HepG2 (cell line): Measurements from ENCODE around the gene TOLLIP. TPM values are rescaled to one million over a fixed set of nuclear protein-coding genes. Genes with fewer than 3 reads are reported as not detected.

ENCODE experiments used
- NFKBIZ ChIP-seq: IDR thresholded peaks from 2 replicates; pipeline ENCODE4 v1.6.1; 2018; ENCODE audit warnings: missing genetic modification reagents, missing compliant biosample characterization
- NR3C1 ChIP-seq: sonication (generic); formaldehyde crosslinking; IDR thresholded peaks from 2 replicates; pipeline ENCODE4 v1.4.0; 2020; ENCODE audit warnings: missing genetic modification reagents
- SRSF9 ChIP-seq: fragments of 200-400 bp; formaldehyde crosslinking; IDR thresholded peaks from 2 replicates; pipeline ENCODE4 v1.6.1; 2018; ENCODE audit warnings: borderline replicate concordance, mild to moderate bottlenecking, low read depth, low read length; ENCODE audit not compliant: insufficient read depth, poor library complexity, severe bottlenecking
- SSRP1 ChIP-seq: IDR thresholded peaks from 2 replicates; pipeline ENCODE4 v1.6.1; 2016; ENCODE audit warnings: control low read depth
- ZNF317 ChIP-seq: sonication (generic); formaldehyde crosslinking; IDR thresholded peaks from 2 replicates; pipeline ENCODE4 v1.5.0; 2020; ENCODE audit warnings: mild to moderate bottlenecking, missing genetic modification reagents
- ZNF746 ChIP-seq: sonication (generic); formaldehyde crosslinking; IDR thresholded peaks from 2 replicates; pipeline ENCODE4 v1.8.0; 2022; ENCODE audit warnings: mild to moderate bottlenecking, missing genetic modification reagents
- polyA plus RNA-seq, 8 experiments: library from polyadenylated mRNA; depleted of rRNA in 3 of 8; stranded (reverse) in 7 of 8; unstranded in 1 of 8; fragments of >200 nt; fragmentation: Illumina TruSeq in 4 of 8; extraction: Trizol in 4 of 8; gene quantifications; 2 replicates each; pipeline versions ENCODE4 v1.2.1 to v1.2.3, GENCODE V29; 2011 to 2016; ENCODE audit warnings: low read depth in 4 of 8, missing spikeins in 1 of 8, mixed read lengths in 1 of 8; ENCODE audit not compliant: insufficient read depth in 1 of 8
- total RNA-seq, 5 experiments: library from RNA; depleted of rRNA; stranded (reverse); fragments of >200 nt; fragmentation: Illumina TruSeq; extraction: Trizol; gene quantifications; 2 replicates each; pipeline ENCODE4 v1.2.3, GENCODE V29; 2016; ENCODE audit warnings: low read depth in 1 of 5
- TF ChIP-seq, protein P1 (sequence below): sonication (generic); formaldehyde crosslinking; IDR thresholded peaks from 2 replicates; pipeline ENCODE4 v1.5.1; 2020; ENCODE audit warnings: mild to moderate bottlenecking, missing genetic modification reagents, moderate library complexity
- TF ChIP-seq, protein P2 (sequence below): IDR thresholded peaks from 2 replicates; pipeline ENCODE4 v1.6.1; 2012; ENCODE audit warnings: low read length, improper control_type of control experiment
- TF ChIP-seq, protein P3 (sequence below): sonication (generic); formaldehyde crosslinking; IDR thresholded peaks from 2 replicates; pipeline ENCODE4 v1.5.0; 2020; ENCODE audit warnings: mild to moderate bottlenecking, missing genetic modification reagents, borderline replicate concordance
- TF ChIP-seq, protein P4 (sequence below): sonication (generic); formaldehyde crosslinking; IDR thresholded peaks from 2 replicates; pipeline ENCODE4 v1.8.1; 2023; ENCODE audit warnings: mild to moderate bottlenecking, missing genetic modification reagents

TOLLIP gene
- total and polyA plus RNA-seq, 2 of the 13 experiments (the other 11 are each of a cell fraction or from before 2014, with no cell fraction given), result 25.9 to 47.5 TPM

DNA sequence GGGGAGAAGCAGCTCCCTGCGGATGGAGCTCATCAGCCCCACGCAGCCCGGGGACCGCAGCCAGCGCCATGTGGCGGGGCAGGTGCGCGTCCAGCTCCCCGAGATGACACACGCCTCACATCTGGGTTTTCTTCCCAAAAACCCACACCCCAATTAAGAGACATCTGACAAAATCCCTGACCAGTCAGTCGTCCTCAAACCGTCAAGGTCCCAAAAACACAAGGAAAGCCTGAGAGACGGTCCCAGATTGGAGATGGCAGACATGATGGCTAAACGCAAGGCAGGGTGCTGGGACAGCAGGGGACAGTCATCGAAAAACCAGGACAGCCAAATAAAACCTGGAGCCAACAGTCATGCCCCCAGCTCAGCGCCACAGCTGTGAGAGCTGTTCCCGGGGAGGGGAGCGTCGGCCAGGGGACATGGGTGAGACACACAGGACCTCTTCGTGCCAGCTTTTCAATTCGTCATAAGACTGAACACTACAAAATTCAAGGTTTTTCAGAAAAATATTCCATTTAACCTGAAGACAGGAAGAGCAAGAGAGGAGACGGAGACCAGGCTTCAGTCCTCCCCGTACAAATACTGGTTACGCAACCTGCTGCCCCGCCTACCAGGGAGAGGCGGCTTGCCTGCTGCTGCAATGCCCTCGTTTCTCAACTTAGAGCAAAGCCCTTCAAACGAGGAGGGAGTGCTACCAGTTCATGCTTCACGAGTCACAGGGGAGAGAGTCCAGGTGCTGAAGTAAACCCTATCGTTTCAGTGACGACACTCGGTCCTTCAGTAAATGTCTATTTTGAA lies 10.5 kb downstream of the TOLLIP start (continued):
- TF ChIP-seq, protein P1, sequence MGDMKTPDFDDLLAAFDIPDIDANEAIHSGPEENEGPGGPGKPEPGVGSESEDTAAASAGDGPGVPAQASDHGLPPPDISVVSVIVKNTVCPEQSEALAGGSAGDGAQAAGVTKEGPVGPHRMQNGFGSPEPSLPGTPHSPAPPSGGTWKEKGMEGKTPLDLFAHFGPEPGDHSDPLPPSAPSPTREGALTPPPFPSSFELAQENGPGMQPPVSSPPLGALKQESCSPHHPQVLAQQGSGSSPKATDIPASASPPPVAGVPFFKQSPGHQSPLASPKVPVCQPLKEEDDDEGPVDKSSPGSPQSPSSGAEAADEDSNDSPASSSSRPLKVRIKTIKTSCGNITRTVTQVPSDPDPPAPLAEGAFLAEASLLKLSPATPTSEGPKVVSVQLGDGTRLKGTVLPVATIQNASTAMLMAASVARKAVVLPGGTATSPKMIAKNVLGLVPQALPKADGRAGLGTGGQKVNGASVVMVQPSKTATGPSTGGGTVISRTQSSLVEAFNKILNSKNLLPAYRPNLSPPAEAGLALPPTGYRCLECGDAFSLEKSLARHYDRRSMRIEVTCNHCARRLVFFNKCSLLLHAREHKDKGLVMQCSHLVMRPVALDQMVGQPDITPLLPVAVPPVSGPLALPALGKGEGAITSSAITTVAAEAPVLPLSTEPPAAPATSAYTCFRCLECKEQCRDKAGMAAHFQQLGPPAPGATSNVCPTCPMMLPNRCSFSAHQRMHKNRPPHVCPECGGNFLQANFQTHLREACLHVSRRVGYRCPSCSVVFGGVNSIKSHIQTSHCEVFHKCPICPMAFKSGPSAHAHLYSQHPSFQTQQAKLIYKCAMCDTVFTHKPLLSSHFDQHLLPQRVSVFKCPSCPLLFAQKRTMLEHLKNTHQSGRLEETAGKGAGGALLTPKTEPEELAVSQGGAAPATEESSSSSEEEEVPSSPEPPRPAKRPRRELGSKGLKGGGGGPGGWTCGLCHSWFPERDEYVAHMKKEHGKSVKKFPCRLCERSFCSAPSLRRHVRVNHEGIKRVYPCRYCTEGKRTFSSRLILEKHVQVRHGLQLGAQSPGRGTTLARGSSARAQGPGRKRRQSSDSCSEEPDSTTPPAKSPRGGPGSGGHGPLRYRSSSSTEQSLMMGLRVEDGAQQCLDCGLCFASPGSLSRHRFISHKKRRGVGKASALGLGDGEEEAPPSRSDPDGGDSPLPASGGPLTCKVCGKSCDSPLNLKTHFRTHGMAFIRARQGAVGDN, result peak; percentile 80
- TF ChIP-seq NFKBIZ (CRISPR knock-in tag) (no peak), SSRP1 (CRISPR knock-in tag) (peak; percentile 72; the same call in 1 of the 2 replicates), ZNF317 (CRISPR knock-in tag) (0 out of 2 replicates have a peak, but pooled peaks have one; percentile 57), SRSF9 (no peak), ZNF746 (CRISPR knock-in tag) (peak; percentile 65; the same call in 1 of the 2 replicates), NR3C1 (no peak)
- TF ChIP-seq, protein P2, sequence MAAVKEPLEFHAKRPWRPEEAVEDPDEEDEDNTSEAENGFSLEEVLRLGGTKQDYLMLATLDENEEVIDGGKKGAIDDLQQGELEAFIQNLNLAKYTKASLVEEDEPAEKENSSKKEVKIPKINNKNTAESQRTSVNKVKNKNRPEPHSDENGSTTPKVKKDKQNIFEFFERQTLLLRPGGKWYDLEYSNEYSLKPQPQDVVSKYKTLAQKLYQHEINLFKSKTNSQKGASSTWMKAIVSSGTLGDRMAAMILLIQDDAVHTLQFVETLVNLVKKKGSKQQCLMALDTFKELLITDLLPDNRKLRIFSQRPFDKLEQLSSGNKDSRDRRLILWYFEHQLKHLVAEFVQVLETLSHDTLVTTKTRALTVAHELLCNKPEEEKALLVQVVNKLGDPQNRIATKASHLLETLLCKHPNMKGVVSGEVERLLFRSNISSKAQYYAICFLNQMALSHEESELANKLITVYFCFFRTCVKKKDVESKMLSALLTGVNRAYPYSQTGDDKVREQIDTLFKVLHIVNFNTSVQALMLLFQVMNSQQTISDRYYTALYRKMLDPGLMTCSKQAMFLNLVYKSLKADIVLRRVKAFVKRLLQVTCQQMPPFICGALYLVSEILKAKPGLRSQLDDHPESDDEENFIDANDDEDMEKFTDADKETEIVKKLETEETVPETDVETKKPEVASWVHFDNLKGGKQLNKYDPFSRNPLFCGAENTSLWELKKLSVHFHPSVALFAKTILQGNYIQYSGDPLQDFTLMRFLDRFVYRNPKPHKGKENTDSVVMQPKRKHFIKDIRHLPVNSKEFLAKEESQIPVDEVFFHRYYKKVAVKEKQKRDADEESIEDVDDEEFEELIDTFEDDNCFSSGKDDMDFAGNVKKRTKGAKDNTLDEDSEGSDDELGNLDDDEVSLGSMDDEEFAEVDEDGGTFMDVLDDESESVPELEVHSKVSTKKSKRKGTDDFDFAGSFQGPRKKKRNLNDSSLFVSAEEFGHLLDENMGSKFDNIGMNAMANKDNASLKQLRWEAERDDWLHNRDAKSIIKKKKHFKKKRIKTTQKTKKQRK, result no peak
- TF ChIP-seq, protein P3, sequence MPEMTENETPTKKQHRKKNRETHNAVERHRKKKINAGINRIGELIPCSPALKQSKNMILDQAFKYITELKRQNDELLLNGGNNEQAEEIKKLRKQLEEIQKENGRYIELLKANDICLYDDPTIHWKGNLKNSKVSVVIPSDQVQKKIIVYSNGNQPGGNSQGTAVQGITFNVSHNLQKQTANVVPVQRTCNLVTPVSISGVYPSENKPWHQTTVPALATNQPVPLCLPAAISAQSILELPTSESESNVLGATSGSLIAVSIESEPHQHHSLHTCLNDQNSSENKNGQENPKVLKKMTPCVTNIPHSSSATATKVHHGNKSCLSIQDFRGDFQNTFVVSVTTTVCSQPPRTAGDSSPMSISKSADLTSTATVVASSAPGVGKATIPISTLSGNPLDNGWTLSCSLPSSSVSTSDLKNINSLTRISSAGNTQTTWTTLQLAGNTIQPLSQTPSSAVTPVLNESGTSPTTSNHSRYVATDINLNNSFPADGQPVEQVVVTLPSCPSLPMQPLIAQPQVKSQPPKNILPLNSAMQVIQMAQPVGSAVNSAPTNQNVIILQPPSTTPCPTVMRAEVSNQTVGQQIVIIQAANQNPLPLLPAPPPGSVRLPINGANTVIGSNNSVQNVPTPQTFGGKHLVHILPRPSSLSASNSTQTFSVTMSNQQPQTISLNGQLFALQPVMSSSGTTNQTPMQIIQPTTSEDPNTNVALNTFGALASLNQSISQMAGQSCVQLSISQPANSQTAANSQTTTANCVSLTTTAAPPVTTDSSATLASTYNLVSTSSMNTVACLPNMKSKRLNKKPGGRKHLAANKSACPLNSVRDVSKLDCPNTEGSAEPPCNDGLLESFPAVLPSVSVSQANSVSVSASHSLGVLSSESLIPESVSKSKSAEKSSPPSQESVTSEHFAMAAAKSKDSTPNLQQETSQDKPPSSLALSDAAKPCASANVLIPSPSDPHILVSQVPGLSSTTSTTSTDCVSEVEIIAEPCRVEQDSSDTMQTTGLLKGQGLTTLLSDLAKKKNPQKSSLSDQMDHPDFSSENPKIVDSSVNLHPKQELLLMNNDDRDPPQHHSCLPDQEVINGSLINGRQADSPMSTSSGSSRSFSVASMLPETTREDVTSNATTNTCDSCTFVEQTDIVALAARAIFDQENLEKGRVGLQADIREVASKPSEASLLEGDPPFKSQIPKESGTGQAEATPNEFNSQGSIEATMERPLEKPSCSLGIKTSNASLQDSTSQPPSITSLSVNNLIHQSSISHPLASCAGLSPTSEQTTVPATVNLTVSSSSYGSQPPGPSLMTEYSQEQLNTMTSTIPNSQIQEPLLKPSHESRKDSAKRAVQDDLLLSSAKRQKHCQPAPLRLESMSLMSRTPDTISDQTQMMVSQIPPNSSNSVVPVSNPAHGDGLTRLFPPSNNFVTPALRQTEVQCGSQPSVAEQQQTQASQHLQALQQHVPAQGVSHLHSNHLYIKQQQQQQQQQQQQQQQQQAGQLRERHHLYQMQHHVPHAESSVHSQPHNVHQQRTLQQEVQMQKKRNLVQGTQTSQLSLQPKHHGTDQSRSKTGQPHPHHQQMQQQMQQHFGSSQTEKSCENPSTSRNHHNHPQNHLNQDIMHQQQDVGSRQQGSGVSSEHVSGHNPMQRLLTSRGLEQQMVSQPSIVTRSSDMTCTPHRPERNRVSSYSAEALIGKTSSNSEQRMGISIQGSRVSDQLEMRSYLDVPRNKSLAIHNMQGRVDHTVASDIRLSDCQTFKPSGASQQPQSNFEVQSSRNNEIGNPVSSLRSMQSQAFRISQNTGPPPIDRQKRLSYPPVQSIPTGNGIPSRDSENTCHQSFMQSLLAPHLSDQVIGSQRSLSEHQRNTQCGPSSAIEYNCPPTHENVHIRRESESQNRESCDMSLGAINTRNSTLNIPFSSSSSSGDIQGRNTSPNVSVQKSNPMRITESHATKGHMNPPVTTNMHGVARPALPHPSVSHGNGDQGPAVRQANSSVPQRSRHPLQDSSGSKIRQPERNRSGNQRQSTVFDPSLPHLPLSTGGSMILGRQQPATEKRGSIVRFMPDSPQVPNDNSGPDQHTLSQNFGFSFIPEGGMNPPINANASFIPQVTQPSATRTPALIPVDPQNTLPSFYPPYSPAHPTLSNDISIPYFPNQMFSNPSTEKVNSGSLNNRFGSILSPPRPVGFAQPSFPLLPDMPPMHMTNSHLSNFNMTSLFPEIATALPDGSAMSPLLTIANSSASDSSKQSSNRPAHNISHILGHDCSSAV (CRISPR knock-in tag), result no peak
- TF ChIP-seq, protein P4, sequence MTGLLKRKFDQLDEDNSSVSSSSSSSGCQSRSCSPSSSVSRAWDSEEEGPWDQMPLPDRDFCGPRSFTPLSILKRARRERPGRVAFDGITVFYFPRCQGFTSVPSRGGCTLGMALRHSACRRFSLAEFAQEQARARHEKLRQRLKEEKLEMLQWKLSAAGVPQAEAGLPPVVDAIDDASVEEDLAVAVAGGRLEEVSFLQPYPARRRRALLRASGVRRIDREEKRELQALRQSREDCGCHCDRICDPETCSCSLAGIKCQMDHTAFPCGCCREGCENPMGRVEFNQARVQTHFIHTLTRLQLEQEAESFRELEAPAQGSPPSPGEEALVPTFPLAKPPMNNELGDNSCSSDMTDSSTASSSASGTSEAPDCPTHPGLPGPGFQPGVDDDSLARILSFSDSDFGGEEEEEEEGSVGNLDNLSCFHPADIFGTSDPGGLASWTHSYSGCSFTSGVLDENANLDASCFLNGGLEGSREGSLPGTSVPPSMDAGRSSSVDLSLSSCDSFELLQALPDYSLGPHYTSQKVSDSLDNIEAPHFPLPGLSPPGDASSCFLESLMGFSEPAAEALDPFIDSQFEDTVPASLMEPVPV (CRISPR knock-in tag), result peak; percentile 54; the same call in 1 of the 2 replicates
